HL-60 (cell line): ENCODE data around the gene MAP3K8.

Experiments used
- DNase-seq, 2 experiments: peaks; one replicate each; pipeline ENCODE4 v3.0.0-alpha.2; 2010 to 2020; ENCODE audit warnings: low read depth in 1 of 2, low spot score in 1 of 2
- H3K27ac ChIP-seq: fragments of 250-450 bp; sonication (Bioruptor Pico); replicated peaks from 2 replicates; pipeline ENCODE4 v1.5.1; 2020; ENCODE audit warnings: mild to moderate bottlenecking, moderate library complexity
- H3K27me3 ChIP-seq: fragments of 250-450 bp; sonication (Bioruptor Pico); 2 replicates; pipeline ENCODE4 v1.5.1; 2021; ENCODE audit warnings: mild to moderate bottlenecking, moderate library complexity; ENCODE audit not compliant: insufficient read depth, poor library complexity, severe bottlenecking
- H3K4me3 ChIP-seq: replicated peaks from 2 replicates; pipeline ENCODE4 v1.5.1; 2011; ENCODE audit warnings: mild to moderate bottlenecking, control low read depth, low read length; ENCODE audit not compliant: insufficient read depth
- CTCF ChIP-seq: IDR thresholded peaks from one replicate; pipeline ENCODE4 v1.5.1; 2011; ENCODE audit warnings: low read length, control low read depth, inconsistent platforms; ENCODE audit not compliant: insufficient read depth
- GABPA ChIP-seq: IDR thresholded peaks from 2 replicates; pipeline ENCODE4 v1.6.1; 2012; ENCODE audit warnings: low read depth
- POLR2AphosphoS5 ChIP-seq: IDR thresholded peaks from 2 replicates; pipeline ENCODE4 v1.6.1; 2012; ENCODE audit warnings: low read depth
- SPI1 ChIP-seq: IDR thresholded peaks from 2 replicates; pipeline ENCODE4 v1.6.1; 2012; ENCODE audit warnings: low read depth, mild to moderate bottlenecking, borderline replicate concordance
- TF ChIP-seq, protein P1 (sequence below): IDR thresholded peaks from 2 replicates; pipeline ENCODE4 v1.6.1; 2012; ENCODE audit warnings: low read depth; ENCODE audit not compliant: insufficient replicate concordance

MAP3K8 gene

DNA sequence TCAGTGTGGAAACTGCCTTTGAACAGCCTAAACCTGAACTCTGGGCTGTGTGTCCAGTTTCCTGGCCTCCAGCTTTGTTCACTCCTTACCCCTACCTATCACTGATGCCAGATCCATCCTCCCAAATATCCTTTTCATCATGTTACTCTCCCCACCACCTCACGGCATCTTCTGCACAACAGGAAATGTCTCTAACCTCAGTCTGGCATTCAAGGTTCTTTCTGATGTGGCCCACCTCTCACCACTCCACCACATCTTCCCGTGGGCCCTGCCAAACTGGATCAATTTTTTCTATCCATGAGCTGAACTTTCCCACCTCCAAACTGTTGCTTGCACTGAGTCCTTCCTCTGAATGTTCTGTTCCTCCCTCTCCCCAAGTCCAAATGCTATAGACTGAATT, 35.8 kb upstream of the MAP3K8 start:
- Histone ChIP-seq H3K27me3 (no peaks in the 10 kb centered on the region), H3K27ac (no peak overlapping the region; the same call in 1 of the 2 replicates)
- no peak for TF ChIP-seq SPI1

DNA sequence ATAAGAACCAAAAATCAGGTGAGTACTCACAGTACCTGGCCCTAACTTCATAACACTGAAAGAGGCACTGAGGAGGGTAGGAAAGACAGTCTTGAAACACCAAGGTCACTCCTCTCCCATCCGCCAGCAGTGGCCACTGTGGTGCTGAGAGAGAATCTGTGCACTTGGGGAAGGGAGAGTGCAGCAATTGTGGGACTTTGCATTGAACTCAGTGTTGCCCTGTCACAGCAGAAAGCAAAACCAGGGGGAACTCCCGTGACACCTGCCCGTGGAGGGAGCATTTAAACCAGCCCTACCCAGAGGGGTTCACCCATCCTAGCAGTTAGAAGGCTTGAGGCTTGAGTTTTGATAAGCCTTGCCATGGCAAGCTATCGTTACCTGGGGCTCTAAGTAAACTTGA, 35.2 kb upstream of the MAP3K8 start:
- H3K27ac ChIP-seq, result no peak overlapping the region; the same call in 1 of the 2 replicates
- no peak overlapping the region for H3K4me3 ChIP-seq
- H3K27me3 ChIP-seq, result no peaks in the 10 kb centered on the region
- TF ChIP-seq SPI1 (no peak), GABPA (no peak), CTCF (no peak), POLR2AphosphoS5 (no peak)
- TF ChIP-seq, protein P1, sequence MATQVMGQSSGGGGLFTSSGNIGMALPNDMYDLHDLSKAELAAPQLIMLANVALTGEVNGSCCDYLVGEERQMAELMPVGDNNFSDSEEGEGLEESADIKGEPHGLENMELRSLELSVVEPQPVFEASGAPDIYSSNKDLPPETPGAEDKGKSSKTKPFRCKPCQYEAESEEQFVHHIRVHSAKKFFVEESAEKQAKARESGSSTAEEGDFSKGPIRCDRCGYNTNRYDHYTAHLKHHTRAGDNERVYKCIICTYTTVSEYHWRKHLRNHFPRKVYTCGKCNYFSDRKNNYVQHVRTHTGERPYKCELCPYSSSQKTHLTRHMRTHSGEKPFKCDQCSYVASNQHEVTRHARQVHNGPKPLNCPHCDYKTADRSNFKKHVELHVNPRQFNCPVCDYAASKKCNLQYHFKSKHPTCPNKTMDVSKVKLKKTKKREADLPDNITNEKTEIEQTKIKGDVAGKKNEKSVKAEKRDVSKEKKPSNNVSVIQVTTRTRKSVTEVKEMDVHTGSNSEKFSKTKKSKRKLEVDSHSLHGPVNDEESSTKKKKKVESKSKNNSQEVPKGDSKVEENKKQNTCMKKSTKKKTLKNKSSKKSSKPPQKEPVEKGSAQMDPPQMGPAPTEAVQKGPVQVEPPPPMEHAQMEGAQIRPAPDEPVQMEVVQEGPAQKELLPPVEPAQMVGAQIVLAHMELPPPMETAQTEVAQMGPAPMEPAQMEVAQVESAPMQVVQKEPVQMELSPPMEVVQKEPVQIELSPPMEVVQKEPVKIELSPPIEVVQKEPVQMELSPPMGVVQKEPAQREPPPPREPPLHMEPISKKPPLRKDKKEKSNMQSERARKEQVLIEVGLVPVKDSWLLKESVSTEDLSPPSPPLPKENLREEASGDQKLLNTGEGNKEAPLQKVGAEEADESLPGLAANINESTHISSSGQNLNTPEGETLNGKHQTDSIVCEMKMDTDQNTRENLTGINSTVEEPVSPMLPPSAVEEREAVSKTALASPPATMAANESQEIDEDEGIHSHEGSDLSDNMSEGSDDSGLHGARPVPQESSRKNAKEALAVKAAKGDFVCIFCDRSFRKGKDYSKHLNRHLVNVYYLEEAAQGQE, result no peak
- DNase-seq, result no peak

More for the DNA sequence above, 35.8 kb upstream of the MAP3K8 start:
- H3K4me3 ChIP-seq, result no peak overlapping the region
- no peak for DNase-seq

- TF ChIP-seq POLR2AphosphoS5, result no peak
- TF ChIP-seq, protein P1, result no peak
- no peak for TF ChIP-seq SPI1
- TF ChIP-seq CTCF, result no peak
- no peak for TF ChIP-seq GABPA
- no peak overlapping the region for H3K4me3 ChIP-seq
- DNase-seq, result no peak
- no peak overlapping the region for H3K27ac ChIP-seq
- H3K27me3 ChIP-seq, result no peaks in the 10 kb centered on the region
These were observed 30.5 kb upstream of the MAP3K8 start for GRCh38 chr10:30403494-30403893.

GRCh38 chr10:30404540-30404939, 29.4 kb upstream of the MAP3K8 start:
- TF ChIP-seq SPI1 (no peak), GABPA (no peak)
- Histone ChIP-seq H3K27me3 (no peaks in the 10 kb centered on the region), H3K27ac (no peak overlapping the region), H3K4me3 (no peak overlapping the region)
- DNase-seq, result no peak

DNA sequence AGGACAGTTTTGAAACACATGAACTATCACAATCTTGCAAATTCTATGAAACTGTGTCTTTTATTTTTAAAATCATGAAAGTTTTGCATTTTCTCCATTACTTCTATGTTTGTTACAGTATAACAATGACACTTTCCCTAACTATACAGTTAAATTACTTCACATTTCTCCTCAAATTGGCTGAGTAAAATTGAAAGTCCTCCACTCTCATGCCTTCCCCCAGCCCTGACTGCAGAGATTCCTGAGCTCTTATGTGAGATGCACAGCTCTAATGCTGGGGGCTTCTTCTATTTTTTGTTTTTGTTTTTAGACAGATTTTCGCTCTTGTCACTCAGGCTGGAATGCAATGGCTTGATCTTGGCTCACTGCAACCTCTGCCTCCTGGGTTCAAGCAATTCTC, 22.7 kb upstream of the MAP3K8 start:
- Histone ChIP-seq H3K4me3 (no peak overlapping the region), H3K27me3 (no peaks in the 10 kb centered on the region), H3K27ac (no peak overlapping the region)
- DNase-seq, result no peak
- TF ChIP-seq GABPA, result no peak
- TF ChIP-seq SPI1, result no peak
- TF ChIP-seq, protein P1, result no peak
- TF ChIP-seq CTCF, result no peak
- no peak for TF ChIP-seq POLR2AphosphoS5
